ENCODE measurements around the gene TSPO.

DNA sequence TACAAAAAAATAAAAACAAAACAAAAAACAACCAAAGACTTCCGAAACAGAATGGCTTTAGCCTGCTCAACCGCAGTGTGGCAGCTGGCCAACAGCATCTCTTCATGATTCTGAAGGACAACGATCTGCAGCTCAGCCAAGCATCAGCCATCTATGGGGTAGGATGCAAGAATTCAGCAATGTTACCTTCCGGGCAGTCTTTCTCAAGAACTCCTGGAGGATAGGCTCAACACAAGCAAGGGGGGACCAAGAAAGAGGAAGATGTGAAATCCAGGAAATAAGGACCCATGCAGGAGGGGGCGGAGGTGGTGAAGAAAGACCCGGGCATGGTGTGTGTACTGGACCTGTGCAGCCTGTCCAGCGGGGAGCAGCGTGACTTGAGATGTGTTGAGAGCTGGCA is 3.5 kb upstream of the TSPO start:
- TF ChIP-seq, protein P1, sequence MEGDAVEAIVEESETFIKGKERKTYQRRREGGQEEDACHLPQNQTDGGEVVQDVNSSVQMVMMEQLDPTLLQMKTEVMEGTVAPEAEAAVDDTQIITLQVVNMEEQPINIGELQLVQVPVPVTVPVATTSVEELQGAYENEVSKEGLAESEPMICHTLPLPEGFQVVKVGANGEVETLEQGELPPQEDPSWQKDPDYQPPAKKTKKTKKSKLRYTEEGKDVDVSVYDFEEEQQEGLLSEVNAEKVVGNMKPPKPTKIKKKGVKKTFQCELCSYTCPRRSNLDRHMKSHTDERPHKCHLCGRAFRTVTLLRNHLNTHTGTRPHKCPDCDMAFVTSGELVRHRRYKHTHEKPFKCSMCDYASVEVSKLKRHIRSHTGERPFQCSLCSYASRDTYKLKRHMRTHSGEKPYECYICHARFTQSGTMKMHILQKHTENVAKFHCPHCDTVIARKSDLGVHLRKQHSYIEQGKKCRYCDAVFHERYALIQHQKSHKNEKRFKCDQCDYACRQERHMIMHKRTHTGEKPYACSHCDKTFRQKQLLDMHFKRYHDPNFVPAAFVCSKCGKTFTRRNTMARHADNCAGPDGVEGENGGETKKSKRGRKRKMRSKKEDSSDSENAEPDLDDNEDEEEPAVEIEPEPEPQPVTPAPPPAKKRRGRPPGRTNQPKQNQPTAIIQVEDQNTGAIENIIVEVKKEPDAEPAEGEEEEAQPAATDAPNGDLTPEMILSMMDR (IDR thresholded peaks at IDR 0.05), result no peak
- no peak for TF ChIP-seq POLR2AphosphoS5 (IDR thresholded peaks at IDR 0.05; ENCODE audit: low read depth, low read length)
- TF ChIP-seq SIN3A (IDR thresholded peaks at IDR 0.05; ENCODE audit: borderline replicate concordance, insufficient read depth, low read depth, low read length), result no peak

All from Panc1 (cell line).